GM12872 (cell line): ENCODE data around the gene TOM1L2.

ENCODE experiments used
- CTCF ChIP-seq: IDR thresholded peaks from 3 replicates; pipeline ENCODE4 v1.5.1; 2011; ENCODE audit warnings: low read depth, mild to moderate bottlenecking, low read length, moderate library complexity; ENCODE audit not compliant: insufficient read depth

Gene TOM1L2

GRCh38 chr17:17795946-17796786 is 176.0 kb downstream of the TOM1L2 start:
- no peak for TF ChIP-seq CTCF

GRCh38 chr17:17795296-17795695 is 176.9 kb downstream of the TOM1L2 start:
- no peak for TF ChIP-seq CTCF

- no peak for TF ChIP-seq CTCF
Observed at GRCh38 chr17:17794382-17794781, 177.8 kb downstream of the TOM1L2 start.
